Pons (tissue), 1 donor: ENCODE measurements around the gene CMYA5.

Experiments
- DNase-seq: peaks from one replicate; pipeline ENCODE4 v3.0.0-alpha.2; 2016; ENCODE audit warnings: low spot score

CMYA5 gene

DNA sequence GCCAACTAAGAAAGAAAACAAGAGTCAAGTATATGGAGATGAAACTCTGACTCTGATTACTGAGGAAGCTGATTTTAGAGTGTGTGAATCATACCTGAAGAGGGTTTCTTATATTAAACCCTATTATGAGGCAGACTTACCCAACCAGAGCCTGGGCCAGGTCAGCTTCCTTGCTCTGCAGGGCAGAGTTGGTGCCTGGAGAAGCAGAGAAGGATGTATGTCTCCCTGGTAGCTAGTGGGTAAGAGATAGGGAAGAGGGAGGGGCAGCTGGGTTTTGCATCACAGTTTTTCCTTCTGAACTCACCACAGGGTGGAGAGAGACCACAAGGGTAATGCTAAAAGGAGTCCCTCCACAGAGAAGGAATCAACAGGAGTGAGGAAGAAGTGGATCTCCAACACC lies 104.1 kb downstream of the CMYA5 start:
- DNase-seq, result no peak

DNA sequence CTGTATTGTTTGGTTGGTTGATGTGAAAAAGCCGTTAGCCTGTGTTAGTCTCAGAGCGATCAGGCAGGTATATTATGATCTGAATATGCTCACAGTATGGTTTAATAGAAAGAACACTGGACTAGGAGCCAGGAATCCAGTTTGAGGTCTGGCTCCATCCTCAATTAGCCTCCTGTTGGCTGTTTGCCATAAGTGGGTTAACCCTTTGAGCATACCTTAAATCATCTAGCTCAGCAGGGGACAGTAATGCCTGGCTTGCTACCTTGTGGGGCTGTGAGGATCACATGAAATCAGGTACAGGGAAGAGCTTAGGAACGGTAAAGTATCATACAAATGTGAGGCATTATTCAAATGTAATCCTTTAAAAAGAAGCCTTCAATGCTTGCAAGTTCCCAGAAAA lies 104.7 kb downstream of the CMYA5 start:
- no peak for DNase-seq

- DNase-seq, result no peak
These were observed 106.2 kb downstream of the CMYA5 start for GRCh38 chr5:79795764-79796398.

- no peak for DNase-seq
These were observed 109.4 kb downstream of the CMYA5 start for GRCh38 chr5:79798893-79799590.

- DNase-seq, result no peak
These were observed 111.6 kb downstream of the CMYA5 start for GRCh38 chr5:79800979-79801827.

- DNase-seq, result no peak
These were observed 112.8 kb downstream of the CMYA5 start for GRCh38 chr5:79802406-79802805.

DNA sequence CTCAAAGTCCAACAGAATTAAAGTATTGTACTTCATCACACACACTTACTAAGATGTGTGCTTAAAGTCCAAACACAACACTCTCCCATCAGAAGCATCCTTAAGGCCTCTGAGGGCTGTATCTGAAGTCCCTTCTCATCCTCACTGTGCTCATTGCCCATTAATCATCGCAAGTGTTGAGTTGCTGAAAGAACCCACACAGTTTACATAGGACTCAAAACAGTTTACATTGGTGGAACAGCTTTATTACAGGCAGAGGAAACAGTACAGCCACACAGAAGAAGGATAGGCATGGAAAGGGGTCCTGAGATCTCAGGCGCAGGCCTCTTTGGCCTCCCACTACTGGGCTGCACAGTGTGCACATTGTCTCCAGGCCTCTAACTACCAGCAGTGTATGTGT lies 113.4 kb downstream of the CMYA5 start:
- DNase-seq, result no peak

- DNase-seq, result peak; percentile 78
These were observed 117.1 kb downstream of the CMYA5 start for GRCh38 chr5:79806741-79807140.

GRCh38 chr5:79809743-79810142 lies 120.1 kb downstream of the CMYA5 start:
- DNase-seq, result no peak

DNA sequence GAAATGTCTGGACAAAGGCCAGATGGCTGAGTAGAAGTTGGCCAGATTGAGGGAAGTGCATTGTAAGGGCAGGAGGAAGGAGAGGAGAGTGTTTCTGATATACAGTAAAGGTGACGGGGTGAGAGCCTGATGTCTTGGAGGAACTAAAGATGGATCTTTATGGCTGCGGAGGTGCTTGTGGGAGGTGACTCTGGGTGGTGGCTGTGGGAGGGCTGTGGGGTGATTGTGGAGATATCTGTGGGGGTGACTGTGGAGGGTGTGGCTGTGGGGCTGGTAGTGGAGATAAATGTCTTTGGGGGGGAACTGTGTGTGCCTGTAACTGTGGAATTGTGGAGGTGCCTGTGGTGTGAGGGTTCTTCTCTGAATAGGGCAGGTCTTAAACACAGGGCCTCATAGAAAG lies 121.4 kb downstream of the CMYA5 start:
- no peak for DNase-seq

- DNase-seq, result no peak
These were observed 122.3 kb downstream of the CMYA5 start for GRCh38 chr5:79811904-79812303.

GRCh38 chr5:79814699-79815098 lies 125.1 kb downstream of the CMYA5 start:
- DNase-seq, result no peak

- DNase-seq, result no peak
These were observed 126.4 kb downstream of the CMYA5 start for GRCh38 chr5:79816014-79816413.

GRCh38 chr5:79820648-79821047 lies 131.0 kb downstream of the CMYA5 start:
- DNase-seq, result no peak

DNA sequence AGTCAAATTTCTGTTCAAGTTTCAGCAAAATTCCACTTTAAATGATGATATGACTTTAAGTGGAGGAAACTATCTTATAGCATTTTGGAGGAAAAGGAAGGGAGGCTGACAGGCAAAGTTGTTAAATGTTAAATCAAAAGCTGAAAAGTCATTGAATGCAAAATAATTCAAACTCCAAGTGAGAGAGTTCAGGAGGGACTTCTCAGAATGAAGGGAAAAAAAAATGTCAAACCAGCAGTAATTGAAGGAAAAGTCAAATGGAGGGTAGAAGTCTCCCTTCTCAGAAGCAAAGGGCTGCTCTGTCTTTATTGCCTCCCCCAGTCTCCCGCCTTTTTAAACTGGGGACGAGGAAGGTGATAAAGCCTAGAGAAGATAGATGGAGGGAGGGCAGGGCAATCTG lies 134.8 kb downstream of the CMYA5 start:
- DNase-seq, result no peak

DNA sequence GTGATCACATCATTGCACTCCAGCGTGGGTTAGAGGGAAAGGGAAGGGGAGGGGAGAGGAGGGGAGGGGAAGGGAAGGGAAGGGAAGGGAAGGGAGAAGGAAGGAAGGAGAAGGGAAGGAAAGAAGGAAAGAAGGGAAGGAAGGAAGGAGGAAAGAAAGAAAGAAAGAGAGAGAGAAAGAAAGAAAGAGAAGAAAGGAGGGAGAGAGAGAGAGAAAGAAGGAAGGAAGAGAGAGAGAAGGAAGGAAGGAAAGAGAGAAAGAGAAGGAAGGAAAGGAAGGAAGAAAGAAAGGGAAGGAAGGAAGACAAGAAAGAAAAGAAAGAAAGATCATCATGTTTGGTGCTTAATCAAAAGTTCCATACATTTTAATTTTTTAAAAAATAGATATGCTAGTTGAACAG lies 136.2 kb downstream of the CMYA5 start:
- DNase-seq, result no peak

DNA sequence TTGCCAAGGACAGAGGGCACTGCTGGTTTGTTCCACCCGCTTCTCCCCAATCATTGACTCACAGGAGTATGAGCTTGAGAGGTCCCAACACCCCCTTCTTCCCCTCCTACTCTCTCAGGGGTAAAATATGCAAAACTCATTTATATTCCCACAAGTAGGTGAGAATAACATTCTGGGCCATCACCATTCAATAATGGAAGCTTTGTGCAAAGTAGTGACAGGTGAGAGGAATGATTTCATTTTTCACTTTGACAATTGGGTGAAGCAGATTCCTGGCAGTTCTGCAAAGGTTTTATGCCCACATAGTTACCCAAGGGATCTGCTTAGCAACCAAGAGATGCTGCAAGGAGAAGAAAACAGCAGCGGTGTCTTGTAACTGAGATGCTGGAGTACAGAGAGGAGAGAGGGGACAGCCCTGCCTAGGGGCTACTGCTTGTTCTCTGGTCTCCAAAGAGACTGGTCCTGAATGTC lies 137.6 kb downstream of the CMYA5 start:
- no peak for DNase-seq

DNA sequence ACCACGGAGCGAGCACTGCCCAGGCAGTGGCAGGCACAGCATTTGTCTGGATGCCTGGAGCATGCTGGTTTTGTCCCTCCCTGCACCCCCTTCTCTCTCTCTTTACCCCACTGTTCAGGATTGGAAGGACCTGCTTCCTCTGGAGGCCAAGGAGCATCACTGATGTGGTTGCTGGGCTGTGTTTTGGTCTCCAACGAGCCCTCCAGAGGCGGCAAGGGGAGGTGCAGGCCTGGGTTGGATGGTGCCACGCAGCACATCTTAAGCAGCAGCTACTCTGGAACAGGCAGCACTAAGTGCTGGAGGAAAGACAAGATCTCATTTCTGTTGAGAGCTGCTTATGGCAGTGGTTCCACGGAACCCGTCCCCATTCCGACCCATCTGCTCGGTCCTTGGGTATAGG lies 139.6 kb downstream of the CMYA5 start:
- DNase-seq, result no peak

GRCh38 chr5:79831381-79832309 lies 142.0 kb downstream of the CMYA5 start:
- DNase-seq, result no peak

- DNase-seq, result no peak
These were observed 143.3 kb downstream of the CMYA5 start for GRCh38 chr5:79832911-79833310.

DNA sequence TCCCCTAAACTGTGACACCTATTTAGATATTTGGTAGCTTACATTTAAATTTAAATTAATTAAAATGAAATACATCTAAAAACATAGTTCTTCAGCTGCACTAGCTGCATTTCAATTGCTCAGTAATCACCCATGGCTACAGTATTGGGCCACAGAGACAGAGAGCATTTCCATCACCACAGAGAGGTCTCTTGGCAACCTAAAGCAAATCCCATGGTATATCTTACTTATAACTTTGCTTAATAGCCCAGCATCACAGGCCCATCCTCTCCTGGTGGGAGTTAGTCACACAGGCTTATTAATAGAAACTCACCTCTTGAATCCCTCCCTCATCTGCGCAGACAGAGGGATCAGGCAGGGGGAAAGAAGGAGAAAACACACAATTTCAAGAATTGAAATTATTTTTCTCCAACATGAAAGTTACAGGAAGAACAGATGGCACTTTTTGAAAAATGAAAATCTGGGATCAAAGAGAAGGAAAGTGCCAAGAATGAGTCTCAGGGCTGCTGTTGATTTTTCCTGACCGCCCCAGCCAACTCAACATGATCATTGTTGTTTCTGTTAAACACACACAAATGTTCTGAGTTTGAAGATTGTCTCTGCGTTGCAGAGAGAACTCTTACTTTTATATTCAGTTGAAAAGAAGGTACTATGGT lies 144.6 kb downstream of the CMYA5 start:
- DNase-seq, result no peak
